Stimulated activated CD8-positive, alpha-beta memory T cell treated with anti-CD3 and anti-CD28 coated beads, Interleukin-12 subunit alpha, Interleukin-12 subunit beta, amount 100 ng/mL, for 1 hour (primary cell): ENCODE measurements around the gene ATOH1.

ENCODE experiments used
- DNase-seq: peaks from one replicate; pipeline ENCODE4 v3.0.0-alpha.2; 2020; ENCODE audit warnings: low read depth

ATOH1 gene

DNA sequence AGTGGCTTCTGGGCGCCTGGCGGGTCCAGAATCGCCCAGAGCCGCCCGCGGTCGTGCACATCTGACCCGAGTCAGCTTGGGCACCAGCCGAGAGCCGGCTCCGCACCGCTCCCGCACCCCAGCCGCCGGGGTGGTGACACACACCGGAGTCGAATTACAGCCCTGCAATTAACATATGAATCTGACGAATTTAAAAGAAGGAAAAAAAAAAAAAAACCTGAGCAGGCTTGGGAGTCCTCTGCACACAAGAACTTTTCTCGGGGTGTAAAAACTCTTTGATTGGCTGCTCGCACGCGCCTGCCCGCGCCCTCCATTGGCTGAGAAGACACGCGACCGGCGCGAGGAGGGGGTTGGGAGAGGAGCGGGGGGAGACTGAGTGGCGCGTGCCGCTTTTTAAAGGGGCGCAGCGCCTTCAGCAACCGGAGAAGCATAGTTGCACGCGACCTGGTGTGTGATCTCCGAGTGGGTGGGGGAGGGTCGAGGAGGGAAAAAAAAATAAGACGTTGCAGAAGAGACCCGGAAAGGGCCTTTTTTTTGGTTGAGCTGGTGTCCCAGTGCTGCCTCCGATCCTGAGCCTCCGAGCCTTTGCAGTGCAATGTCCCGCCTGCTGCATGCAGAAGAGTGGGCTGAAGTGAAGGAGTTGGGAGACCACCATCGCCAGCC, at the start of gene ATOH1:
TSS of gene ATOH1 (plus strand) at position 422 of the 663 bp plus-strand sequence. CDS start at position 596, 174 bp downstream.
- DNase-seq = no peak

DNA sequence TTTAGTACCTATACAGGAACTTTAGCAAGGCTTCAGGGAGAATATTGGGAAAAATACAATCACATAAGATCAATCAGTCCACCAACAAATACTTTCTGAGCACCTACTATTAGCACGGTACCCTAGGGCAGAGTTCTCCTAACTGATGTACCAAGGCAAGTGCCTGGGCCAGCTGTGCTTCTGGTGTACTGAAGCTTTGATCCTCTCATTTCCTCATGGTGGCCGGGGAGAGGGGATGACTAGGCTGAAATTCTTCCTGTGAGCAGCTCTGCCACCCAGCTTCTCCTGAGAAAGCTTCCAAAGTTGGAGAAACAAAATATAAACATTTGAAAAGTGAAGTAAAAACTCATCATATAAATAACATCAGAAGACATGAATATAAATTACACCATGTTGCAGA, 49.3 kb upstream of the ATOH1 start:
- DNase-seq = no peak

DNA sequence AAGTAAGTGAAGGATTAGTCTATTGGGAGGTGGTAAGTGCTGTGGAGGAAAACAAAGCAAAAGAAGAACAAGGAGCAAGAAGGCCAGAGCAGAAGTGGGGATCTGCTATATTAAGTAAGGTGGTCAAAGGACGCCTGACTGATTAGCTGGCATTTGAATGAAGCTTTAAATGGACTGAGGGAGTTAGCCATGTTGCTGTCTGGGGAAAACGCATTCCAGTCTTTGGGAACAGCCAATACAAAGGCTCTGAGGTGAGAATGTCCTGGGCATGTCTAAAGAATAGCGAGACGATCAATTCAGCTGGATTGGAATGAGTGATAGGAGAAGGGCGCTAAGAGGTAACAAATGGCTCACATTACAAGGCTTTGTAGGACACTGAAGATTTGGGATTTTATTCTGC, 48.5 kb upstream of the ATOH1 start:
- no peak for DNase-seq

- DNase-seq = no peak
Measured at GRCh38 chr4:93781198-93781597, 47.4 kb upstream of the ATOH1 start.

GRCh38 chr4:93786149-93786548, 42.4 kb upstream of the ATOH1 start:
- DNase-seq = no peak

DNA sequence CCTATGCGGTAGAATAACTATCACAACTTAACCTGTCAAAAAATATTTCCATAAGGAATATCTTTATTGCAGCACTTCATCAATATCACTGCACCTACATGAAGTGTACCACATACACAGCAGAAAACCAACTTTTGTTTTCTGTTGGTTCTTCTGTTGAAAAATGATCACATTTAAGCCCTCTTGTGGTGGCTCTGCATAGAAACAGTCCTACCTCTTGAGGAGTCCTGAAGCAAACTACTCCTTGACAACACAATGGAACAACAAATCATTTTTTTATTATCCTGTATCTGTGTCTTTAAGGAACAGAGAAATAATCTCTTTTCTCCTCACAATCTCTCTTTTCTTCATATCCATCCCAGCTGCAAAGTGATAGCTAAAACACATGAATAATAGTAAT, 39.8 kb upstream of the ATOH1 start:
- DNase-seq = no peak

DNA sequence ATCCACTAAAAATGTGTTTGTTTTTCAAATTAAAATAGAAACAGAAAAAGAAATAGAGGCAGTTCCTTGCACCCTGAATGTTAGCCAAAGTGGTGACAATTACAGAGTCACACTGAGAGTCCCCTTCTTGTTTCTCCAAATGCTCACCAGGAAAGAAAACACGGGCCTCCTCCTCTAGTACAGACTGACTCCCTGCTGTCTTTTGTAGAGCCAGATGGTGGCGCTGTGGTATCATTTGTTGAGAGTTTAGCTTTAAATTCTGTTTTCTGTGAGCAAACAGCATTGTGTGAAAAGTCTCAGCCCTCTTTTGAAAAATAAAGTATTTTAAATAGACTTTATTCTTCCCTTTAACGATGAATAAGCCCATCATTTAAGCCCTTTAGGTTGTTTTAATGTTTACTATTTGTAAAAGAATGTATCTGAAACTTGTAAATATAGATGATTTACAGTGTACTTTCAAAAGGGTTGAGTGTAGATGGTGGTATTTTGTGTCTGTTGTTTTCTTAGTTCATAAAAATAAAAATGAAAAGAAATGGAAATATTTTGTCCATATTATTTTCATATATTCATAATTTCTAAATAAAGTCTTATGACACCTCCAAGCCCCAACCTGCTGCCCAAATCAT, 36.9 kb upstream of the ATOH1 start:
- DNase-seq = no peak

DNA sequence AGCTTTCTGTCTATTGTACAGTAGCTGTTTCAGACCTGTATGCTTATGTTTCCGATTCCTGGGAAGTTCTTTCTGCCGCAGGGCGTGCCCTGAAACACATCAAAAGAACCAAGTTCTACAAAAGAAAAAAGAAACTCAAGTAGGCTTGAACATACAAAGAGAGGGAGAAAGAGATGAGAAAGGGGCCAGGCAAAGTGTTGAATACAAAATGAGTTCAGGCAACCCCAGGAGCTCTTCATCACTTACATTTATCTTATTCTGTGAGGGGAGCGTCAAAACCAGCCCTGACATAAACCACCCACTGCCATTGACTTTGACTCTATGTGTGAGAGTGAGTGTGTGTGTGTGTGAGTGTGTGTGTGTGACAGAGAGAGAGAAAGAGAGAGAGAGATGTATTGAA, 26.5 kb upstream of the ATOH1 start:
- DNase-seq = no peak

DNA sequence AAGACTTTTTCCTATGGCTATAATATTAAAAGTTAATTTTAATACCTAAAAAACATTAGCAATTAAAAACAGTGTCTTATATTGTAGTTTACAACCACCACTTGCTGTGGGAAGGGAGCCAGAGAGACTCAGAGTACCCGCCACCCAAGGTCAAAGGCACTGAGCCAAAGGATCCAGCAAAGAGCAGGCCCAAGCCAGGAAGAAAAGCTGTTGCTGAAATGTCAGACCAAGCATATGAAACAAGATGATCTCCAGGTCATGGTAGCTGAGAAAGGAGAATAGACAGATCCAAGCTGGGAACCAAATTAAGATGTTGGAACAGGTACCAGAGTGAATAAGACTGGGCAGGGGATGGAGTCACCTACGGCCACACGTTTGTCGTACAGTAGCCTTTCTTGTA, 18.8 kb upstream of the ATOH1 start:
- no peak for DNase-seq

DNA sequence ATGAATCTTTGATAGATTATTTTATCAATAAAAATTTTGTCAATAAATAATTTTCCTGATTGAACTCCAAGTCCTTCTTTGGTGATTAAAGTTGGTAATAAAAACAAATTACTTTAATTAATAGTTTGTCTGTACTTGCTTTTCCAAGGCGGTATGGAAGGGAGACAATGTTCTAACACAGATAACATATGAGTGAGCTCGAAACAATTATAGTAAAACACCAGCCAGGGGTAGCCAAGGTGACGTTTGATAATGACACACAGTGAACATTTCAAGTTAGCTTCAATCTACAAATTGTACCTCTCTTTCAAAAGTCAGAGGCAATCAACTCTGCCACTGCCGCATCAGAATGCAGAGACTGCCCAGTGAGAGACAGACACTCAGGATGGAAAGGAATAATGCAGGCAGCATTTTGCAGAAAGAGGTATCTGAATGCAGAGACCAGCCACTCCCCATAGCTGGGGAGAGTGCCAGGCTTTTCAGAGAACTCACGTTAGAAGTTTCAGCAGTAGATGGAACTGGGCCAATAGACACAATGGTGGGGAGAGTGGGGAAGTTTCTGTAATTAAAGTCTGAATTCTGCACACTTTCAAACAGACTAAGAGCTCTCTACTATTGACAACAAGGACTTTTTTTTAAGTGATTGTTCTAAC, 18.1 kb upstream of the ATOH1 start:
- DNase-seq = no peak

- DNase-seq = no peak
Measured at GRCh38 chr4:93813092-93813491, 15.5 kb upstream of the ATOH1 start.

DNA sequence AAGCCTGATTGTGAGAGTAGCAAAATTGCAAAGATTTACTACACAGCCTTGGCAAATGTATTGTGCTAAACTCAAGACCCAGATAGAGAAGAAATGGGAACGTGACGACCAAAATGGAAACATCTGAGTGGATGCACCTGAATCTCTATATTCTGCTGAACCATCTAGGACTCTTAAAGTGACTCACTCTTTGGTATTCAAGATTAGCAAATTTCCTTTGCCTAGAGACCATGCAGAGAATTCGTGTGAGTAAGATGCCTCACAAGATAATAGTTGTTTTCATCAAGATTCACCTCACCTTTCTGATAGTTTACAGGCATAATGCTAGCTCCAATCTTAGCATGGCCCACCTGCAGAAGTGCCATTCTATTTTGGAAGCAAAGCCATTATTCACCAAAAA, 14.4 kb upstream of the ATOH1 start:
- no peak for DNase-seq

- DNase-seq = no peak
Measured at GRCh38 chr4:93814722-93815121, 13.8 kb upstream of the ATOH1 start.

DNA sequence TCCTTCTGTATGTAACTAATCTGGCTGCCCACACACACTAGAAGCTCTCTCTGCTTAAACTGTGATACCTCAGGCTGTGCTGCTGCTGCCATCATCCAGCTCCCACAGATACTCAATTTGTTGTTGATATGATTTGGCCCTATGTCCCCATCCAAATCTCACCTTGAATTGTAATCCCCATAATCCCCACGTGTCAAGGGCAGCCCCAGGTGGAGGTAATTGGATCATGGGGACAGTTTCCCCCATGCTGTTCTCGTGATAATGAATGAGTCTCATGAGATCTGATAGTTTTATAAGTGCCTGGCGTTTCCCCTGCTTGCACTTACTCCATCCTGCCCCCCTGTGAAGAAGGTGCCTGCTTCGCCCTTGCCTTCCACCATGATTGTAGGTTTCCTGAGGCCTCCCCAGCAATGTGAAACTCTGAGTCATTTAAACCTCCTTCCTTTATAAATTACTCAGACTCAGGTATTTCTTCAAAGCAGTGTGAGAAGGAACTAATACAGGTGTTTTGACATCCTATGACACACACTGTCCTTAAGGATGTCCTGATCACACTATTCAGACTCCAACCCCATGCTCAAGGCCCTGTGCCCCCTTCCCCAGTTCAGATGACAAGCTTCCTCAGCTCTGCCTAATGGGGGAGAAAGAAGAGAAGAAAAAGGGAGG, 2.9 kb upstream of the ATOH1 start:
- no peak for DNase-seq

GRCh38 chr4:93827272-93827947, 1.1 kb upstream of the ATOH1 start:
- no peak for DNase-seq

GRCh38 chr4:93828995-93829819, 654 bp downstream of the ATOH1 start:
- no peak for DNase-seq

DNA sequence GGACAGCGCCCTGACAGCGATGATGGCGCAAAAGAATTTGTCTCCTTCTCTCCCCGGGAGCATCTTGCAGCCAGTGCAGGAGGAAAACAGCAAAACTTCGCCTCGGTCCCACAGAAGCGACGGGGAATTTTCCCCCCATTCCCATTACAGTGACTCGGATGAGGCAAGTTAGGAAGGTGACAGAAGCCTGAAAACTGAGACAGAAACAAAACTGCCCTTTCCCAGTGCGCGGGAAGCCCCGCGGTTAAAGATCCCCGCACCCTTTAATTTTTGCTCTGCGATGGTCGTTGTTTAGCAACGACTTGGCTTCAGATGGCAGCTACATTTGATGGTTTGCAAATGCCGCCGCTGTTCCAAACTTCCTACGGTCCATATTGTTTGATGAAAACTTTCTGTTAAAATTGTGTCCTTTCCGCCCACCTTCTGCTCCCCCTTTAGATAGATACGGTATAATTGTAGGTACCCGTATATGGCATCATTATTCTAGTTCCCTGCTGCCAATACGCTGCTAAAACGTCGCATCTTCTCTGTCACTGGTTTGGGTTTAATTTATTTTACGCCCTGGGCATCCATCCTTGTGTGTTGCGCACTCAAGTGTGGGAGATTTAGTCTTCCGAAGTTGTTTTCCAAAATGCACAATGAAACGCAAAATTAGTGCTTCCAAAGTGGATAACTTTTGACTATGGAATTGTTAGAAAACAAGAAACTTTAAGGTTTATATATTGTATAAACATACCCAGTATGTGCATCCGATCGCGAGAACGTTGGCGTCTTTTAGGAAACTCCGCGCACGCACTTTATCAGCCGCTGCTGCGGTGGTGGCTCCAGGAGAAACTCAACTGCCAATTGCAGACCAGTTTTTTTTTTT, 1.5 kb downstream of the ATOH1 start:
- DNase-seq = no peak

DNA sequence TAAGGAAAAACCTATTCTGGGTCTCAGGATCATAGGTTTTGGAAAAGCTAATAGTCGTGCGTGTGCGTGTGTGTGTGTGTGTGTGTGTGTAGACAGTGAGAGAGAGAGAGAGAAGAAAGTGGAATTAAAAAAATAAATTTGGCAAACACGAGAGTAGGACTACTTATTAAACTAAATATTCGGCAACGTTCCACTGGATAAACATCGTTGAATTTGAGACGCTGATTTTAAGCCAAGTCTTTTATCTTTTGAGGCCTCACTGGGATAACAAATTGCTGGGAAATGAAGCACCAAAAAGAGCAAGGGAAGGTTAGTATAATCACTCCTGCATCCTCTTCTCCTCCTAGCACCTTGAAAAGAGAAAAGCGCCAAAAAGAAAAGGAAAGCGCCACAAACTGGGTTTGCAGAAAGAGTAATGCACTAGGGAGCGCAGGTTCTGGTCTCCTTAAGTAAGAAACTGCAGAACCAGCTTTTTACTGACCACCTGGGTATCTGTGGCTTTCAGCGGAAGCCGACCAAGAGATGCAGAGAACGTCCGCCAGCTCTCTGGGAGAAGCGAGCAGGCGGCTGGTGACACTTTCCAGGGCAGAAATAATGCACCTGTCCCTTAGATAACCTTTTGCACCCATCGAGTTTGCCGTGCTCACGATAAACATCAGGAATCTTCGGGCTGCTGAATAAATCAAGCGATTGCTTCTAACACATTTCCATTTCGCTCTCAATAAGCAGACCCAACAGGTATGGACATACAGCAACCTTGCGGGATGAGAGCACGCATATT, 3.4 kb downstream of the ATOH1 start:
- no peak for DNase-seq

- no peak for DNase-seq
Measured at GRCh38 chr4:93834249-93835066, 5.9 kb downstream of the ATOH1 start.
